PFSK-1 (cell line): ENCODE measurements around the gene LRRC8B.

ENCODE experiments used
- FOXP2 ChIP-seq: optimal IDR thresholded peaks from 2 replicates; pipeline ENCODE3; 2011; ENCODE audit warnings: borderline replicate concordance, control low read depth, inconsistent platforms; ENCODE audit not compliant: insufficient read depth; ENCODE audit errors: extremely low read length, extremely low read depth
- POLR2AphosphoS5 ChIP-seq: IDR thresholded peaks from 2 replicates; pipeline ENCODE4 v1.6.1; 2012; ENCODE audit warnings: low read depth, mild to moderate bottlenecking, control low read depth, low read length, moderate library complexity
- REST ChIP-seq, 2 experiments: IDR thresholded peaks; 2 replicates each; pipeline versions ENCODE4 v1.6.1 to v1.8.0; 2011 to 2012; ENCODE audit warnings: low read depth in 2 of 2, low read length in 2 of 2, control low read depth in 1 of 2, inconsistent platforms in 1 of 2, mild to moderate bottlenecking in 1 of 2, moderate library complexity in 1 of 2; ENCODE audit not compliant: insufficient read depth in 1 of 2
- SIN3A ChIP-seq: IDR thresholded peaks from 2 replicates; pipeline ENCODE4 v1.6.1; 2012; ENCODE audit warnings: mild to moderate bottlenecking, low read length, moderate library complexity, borderline replicate concordance; ENCODE audit not compliant: insufficient read depth
- TAF1 ChIP-seq: IDR thresholded peaks from 2 replicates; pipeline ENCODE4 v1.6.1; 2012; ENCODE audit warnings: low read length, control low read depth, borderline replicate concordance; ENCODE audit not compliant: insufficient read depth

LRRC8B gene

GRCh38 chr1:89630048-89630447, 105.4 kb downstream of the LRRC8B start:
- no peak for TF ChIP-seq POLR2AphosphoS5
- TF ChIP-seq SIN3A, result no peak
- no peak for TF ChIP-seq REST (IDR thresholded peaks at IDR 0.05; ENCODE audit: insufficient read depth in 1 of 2, low read depth in 2 of 2, low read length in 2 of 2)
- TF ChIP-seq TAF1, result no peak
- no peak for TF ChIP-seq FOXP2

- no peak for TF ChIP-seq SIN3A
- no peak for TF ChIP-seq TAF1
- TF ChIP-seq POLR2AphosphoS5, result no peak
- no peak for TF ChIP-seq FOXP2
- TF ChIP-seq REST (IDR thresholded peaks at IDR 0.05; ENCODE audit: insufficient read depth in 1 of 2, low read depth in 2 of 2, low read length in 2 of 2), result no peak
Measured at GRCh38 chr1:89631816-89632656, 107.4 kb downstream of the LRRC8B start.

- TF ChIP-seq FOXP2, result no peak
- TF ChIP-seq REST (IDR thresholded peaks at IDR 0.05; ENCODE audit: insufficient read depth in 1 of 2, low read depth in 2 of 2, low read length in 2 of 2), result no peak
- no peak for TF ChIP-seq TAF1
- TF ChIP-seq SIN3A, result no peak
- no peak for TF ChIP-seq POLR2AphosphoS5
Measured at GRCh38 chr1:89632657-89633247, 108.1 kb downstream of the LRRC8B start, which contains the start of gene LRRC8C. LRRC8C (plus strand) TSS chr1:89633120; CDS start chr1:89686474, 53,354 bp downstream.

GRCh38 chr1:89633248-89633799, 108.7 kb downstream of the LRRC8B start:
- TF ChIP-seq REST (IDR thresholded peaks at IDR 0.05; ENCODE audit: insufficient read depth in 1 of 2, low read depth in 2 of 2, low read length in 2 of 2), result no peak
- TF ChIP-seq FOXP2, result no peak
- no peak for TF ChIP-seq POLR2AphosphoS5
- TF ChIP-seq TAF1, result no peak
- no peak for TF ChIP-seq SIN3A
